ENCODE results near the gene CSN3.
"Not testable (repeated sequence)": the region's sequence is repeated elsewhere in the genome, so short reads cannot be mapped to it uniquely, and the experiment has no call there.

Gene CSN3, protein sequence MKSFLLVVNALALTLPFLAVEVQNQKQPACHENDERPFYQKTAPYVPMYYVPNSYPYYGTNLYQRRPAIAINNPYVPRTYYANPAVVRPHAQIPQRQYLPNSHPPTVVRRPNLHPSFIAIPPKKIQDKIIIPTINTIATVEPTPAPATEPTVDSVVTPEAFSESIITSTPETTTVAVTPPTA

DNA sequence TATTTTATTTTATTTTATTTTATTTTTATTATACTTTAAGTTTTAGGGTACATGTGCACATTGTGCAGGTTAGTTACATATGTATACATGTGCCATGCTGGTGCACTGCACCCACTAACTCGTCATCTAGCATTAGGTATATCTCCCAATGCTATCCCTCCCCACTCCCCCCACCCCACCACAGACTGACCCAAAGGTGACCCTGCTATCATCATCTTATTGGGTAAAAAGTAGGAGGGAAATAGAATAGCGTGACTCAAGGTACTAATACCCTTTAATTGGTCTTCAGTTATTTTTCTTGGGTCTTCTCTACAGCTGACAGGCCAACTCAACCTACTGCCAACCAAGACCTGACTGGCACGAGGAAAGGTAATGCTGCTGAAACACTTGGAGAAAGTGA, at the start of gene CSN3:
Gene CSN3, plus strand, starts transcription at position 301 of the 400 bp plus-strand sequence. CDS start 2,223 bp downstream, outside the sequence.
- not testable (repeated sequence) for H3K36me3 ChIP-seq (ENCODE audit: low read length); H3K9me3 ChIP-seq (ENCODE audit: insufficient read depth, low read length); H3K9me2 ChIP-seq (replicated peaks; ENCODE audit: insufficient read depth, low read length); H3K4me3 ChIP-seq (ENCODE audit: insufficient read depth, low read length, poor library complexity, severe bottlenecking); H3K27me3 ChIP-seq (ENCODE audit: low read length); H3F3A ChIP-seq (ENCODE audit: insufficient read depth); H3K4me2 ChIP-seq (ENCODE audit: low read depth, low read length, poor library complexity, severe bottlenecking); H4K20me1 ChIP-seq (ENCODE audit: low read depth, low read length); H3K9ac ChIP-seq (ENCODE audit: low read length); H3K79me2 ChIP-seq (ENCODE audit: insufficient read depth, low read length); H2AFZ ChIP-seq (ENCODE audit: low read depth, low read length, severe bottlenecking); H3K27ac ChIP-seq (ENCODE audit: low read depth, low read length)

DNA sequence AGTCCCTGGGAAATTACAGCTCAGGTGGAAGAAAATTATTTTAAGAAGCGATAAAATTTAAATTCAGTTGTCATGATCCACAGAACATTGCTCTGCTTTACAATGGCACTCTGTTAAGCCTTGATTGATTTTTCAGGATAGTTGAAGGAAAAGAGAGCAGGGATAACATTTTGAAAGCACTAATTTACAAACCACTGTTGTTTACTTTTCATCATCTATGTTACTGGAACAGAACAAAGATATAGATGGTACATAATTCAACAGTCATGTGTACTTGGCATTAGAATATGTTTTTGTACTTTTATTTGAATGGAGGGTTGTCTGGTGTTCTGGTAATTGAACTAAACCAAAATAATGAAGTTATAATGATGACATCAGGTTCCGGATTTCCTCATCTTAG, 49.5 kb upstream of the CSN3 start:
- Histone ChIP-seq H3K27ac (ENCODE audit: low read depth, low read length) (no peak overlapping the region), H3K4me2 (ENCODE audit: low read depth, low read length, poor library complexity, severe bottlenecking) (no peak overlapping the region), H3K9ac (ENCODE audit: low read length) (no peak overlapping the region), H3K9me3 (ENCODE audit: insufficient read depth, low read length) (no peaks in the 10 kb centered on the region), H3K27me3 (ENCODE audit: low read length) (no peaks in the 10 kb centered on the region), H3F3A (ENCODE audit: insufficient read depth) (no peaks in the 10 kb centered on the region), H3K79me2 (ENCODE audit: insufficient read depth, low read length) (no peaks in the 10 kb centered on the region), H3K9me2 (replicated peaks; ENCODE audit: insufficient read depth, low read length) (no peaks in the 10 kb centered on the region), H2AFZ (ENCODE audit: low read depth, low read length, severe bottlenecking) (no peak overlapping the region), H3K36me3 (ENCODE audit: low read length) (no peaks in the 10 kb centered on the region), H3K4me3 (ENCODE audit: insufficient read depth, low read length, poor library complexity, severe bottlenecking) (no peak overlapping the region), H4K20me1 (ENCODE audit: low read depth, low read length) (no peaks in the 10 kb centered on the region)
- no peak for TF ChIP-seq EZH2phosphoT487 (conservative IDR thresholded peaks at IDR 0.05; ENCODE audit: low read length)
- TF ChIP-seq, protein P1, sequence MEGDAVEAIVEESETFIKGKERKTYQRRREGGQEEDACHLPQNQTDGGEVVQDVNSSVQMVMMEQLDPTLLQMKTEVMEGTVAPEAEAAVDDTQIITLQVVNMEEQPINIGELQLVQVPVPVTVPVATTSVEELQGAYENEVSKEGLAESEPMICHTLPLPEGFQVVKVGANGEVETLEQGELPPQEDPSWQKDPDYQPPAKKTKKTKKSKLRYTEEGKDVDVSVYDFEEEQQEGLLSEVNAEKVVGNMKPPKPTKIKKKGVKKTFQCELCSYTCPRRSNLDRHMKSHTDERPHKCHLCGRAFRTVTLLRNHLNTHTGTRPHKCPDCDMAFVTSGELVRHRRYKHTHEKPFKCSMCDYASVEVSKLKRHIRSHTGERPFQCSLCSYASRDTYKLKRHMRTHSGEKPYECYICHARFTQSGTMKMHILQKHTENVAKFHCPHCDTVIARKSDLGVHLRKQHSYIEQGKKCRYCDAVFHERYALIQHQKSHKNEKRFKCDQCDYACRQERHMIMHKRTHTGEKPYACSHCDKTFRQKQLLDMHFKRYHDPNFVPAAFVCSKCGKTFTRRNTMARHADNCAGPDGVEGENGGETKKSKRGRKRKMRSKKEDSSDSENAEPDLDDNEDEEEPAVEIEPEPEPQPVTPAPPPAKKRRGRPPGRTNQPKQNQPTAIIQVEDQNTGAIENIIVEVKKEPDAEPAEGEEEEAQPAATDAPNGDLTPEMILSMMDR (IDR thresholded peaks at IDR 0.05; ENCODE audit: insufficient read depth, low read length, poor library complexity, severe bottlenecking), result no peak

GRCh38 chr4:70195425-70195824, 47.0 kb upstream of the CSN3 start, which contains the start of gene ODAM:
ODAM (plus strand) TSS chr4:70195725; CDS start chr4:70196544, 819 bp downstream.
- no peak within 1 kb of the TSS for H3K9ac ChIP-seq (ENCODE audit: low read length)
- H3K9me2 ChIP-seq (replicated peaks; ENCODE audit: insufficient read depth, low read length), result no peaks in the 10 kb centered on the region
- H3K4me3 ChIP-seq (ENCODE audit: insufficient read depth, low read length, poor library complexity, severe bottlenecking), result no peak within 1 kb of the TSS
- no peaks in the 10 kb centered on the region for H3F3A ChIP-seq (ENCODE audit: insufficient read depth)
- H2AFZ ChIP-seq (ENCODE audit: low read depth, low read length, severe bottlenecking), result no peak within 1 kb of the TSS
- H3K27ac ChIP-seq (ENCODE audit: low read depth, low read length), result no peak within 1 kb of the TSS
- H3K9me3 ChIP-seq (ENCODE audit: insufficient read depth, low read length), result no peaks in the 10 kb centered on the region
- no peak within 1 kb of the TSS for H3K4me2 ChIP-seq (ENCODE audit: low read depth, low read length, poor library complexity, severe bottlenecking)
- H3K36me3 ChIP-seq (ENCODE audit: low read length), result no peaks in the 10 kb centered on the region
- H4K20me1 ChIP-seq (ENCODE audit: low read depth, low read length), result no peaks in the 10 kb centered on the region
- H3K27me3 ChIP-seq (ENCODE audit: low read length), result no peaks in the 10 kb centered on the region
- no peaks in the 10 kb centered on the region for H3K79me2 ChIP-seq (ENCODE audit: insufficient read depth, low read length)
- TF ChIP-seq EZH2phosphoT487 (conservative IDR thresholded peaks at IDR 0.05; ENCODE audit: low read length), result no peak
- TF ChIP-seq, protein P1 (IDR thresholded peaks at IDR 0.05; ENCODE audit: insufficient read depth, low read length, poor library complexity, severe bottlenecking), result no peak

DNA sequence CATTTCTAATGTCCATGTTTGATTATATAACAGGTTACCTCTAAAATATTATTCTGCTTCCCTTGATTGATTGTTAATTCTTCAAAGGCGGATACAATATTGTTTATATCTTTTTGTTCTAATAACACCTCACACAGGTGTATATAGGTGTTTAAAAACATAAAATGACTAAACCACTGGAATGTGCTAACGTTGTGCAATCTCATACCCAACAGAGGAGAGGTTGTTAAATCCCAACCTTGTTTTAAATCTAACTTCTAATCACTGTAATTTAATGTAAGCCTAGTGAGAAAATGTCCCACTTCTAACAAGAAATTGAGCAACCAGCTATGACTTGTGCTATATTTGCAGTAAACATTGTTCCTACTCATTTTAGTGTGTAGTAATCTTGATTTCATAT, 45.5 kb upstream of the CSN3 start:
- Histone ChIP-seq H3K9me2 (replicated peaks; ENCODE audit: insufficient read depth, low read length) (no peaks in the 10 kb centered on the region), H3K79me2 (ENCODE audit: insufficient read depth, low read length) (no peaks in the 10 kb centered on the region), H3F3A (ENCODE audit: insufficient read depth) (no peaks in the 10 kb centered on the region), H4K20me1 (ENCODE audit: low read depth, low read length) (no peaks in the 10 kb centered on the region), H3K27ac (ENCODE audit: low read depth, low read length) (no peak overlapping the region), H2AFZ (ENCODE audit: low read depth, low read length, severe bottlenecking) (no peak overlapping the region), H3K4me3 (ENCODE audit: insufficient read depth, low read length, poor library complexity, severe bottlenecking) (no peak overlapping the region), H3K9ac (ENCODE audit: low read length) (no peak overlapping the region), H3K9me3 (ENCODE audit: insufficient read depth, low read length) (no peaks in the 10 kb centered on the region), H3K27me3 (ENCODE audit: low read length) (no peaks in the 10 kb centered on the region), H3K4me2 (ENCODE audit: low read depth, low read length, poor library complexity, severe bottlenecking) (no peak overlapping the region), H3K36me3 (ENCODE audit: low read length) (no peaks in the 10 kb centered on the region)
- TF ChIP-seq, protein P1 (IDR thresholded peaks at IDR 0.05; ENCODE audit: insufficient read depth, low read length, poor library complexity, severe bottlenecking), result no peak
- no peak for TF ChIP-seq EZH2phosphoT487 (conservative IDR thresholded peaks at IDR 0.05; ENCODE audit: low read length)

Measured in SU-DHL-6 (cell line).